HG02588 (cell line): ENCODE results near the gene DENND5A.
"Not testable (repeated sequence)": the region's sequence is repeated elsewhere in the genome, so short reads cannot be mapped to it uniquely, and the experiment has no call there.

Source experiments
- ATAC-seq: cut with Tn5 transposase; IDR thresholded peaks from one replicate; pipeline ENCODE4 v1.9.1; 2021; ENCODE audit warnings: mild to moderate bottlenecking, moderate library complexity; ENCODE audit not compliant: unreplicated experiment

DENND5A gene

DNA sequence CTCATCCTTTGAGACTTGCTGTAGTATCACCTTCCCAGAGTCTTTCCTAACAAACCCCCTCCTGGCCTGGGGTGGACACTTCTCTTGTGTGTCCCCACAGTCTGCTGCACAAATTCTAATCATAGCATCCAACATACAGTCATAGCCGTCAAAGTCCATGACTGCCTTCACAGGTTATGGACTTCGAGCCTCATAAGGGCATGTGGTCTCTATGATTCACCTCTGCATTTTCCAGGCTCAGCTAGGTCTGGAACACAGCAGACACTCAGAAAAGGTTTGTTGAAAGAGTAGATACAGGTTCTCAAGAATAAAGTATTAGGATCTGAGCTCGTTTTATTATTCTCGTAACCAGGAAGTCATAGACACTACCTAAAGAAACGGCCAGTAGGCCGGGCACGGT, 160.6 kb downstream of the DENND5A start:
- no peak for ATAC-seq

- ATAC-seq, result no peak
Measured at GRCh38 chr11:9103542-9104276, 161.4 kb downstream of the DENND5A start.

DNA sequence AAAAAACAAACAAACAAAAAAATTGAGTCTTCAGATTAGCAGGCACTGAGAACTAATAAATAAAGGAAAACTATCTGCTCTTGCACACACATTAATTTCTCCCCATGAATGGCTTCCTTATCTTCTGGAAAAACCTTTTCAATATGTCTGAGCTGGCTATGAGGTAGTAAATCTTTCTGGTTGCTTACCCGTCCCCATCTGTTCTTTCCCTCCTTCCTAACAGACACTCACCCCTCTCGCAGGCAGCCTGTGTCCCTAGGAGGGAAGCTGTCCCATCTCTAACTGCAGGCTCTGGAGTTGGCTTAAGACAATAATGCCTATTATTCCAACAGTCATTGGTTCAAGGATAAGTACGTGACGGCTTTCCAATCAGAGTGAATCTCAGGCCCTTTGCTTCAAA, 165.5 kb downstream of the DENND5A start:
- ATAC-seq, result no peak

- not testable (repeated sequence) for ATAC-seq
Measured at GRCh38 chr11:9098455-9098854, 166.7 kb downstream of the DENND5A start.

DNA sequence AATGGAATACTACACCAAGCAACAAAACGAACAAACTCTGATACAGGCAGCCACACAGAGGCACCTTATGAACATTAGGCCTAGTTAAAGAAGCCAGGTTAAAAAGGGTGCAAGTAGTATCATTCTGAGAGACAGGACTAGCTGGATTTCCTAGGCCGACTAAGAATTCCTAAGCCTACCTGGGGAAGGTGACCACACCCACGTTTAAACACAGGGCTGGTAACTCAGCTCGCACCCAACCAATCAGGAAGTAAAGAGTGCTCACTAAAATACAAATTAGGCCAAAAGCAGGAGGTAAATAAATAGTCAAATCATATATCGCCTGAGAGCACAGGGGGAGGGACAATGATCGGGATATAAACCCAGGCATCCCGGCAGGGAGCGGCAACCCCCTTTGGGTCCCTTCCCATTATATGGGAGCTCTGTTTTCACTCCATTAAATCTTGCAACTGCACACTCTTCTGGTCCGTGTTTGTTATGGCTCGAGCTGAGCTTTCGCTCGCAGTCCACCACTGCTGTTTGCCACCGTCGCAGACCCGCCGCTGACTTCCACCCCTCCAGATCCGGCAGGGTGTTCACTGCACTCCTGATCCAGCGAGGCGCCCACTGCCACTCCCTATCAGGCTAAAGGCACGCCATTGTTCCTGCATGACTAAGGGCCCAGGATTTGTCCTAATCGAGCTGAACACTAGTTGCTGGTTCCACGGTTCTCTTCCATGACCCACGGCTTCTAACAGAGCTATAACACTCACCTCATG, 167.8 kb downstream of the DENND5A start:
- ATAC-seq, result not testable (repeated sequence)

GRCh38 chr11:9096427-9096826, 168.7 kb downstream of the DENND5A start:
- no peak for ATAC-seq

DNA sequence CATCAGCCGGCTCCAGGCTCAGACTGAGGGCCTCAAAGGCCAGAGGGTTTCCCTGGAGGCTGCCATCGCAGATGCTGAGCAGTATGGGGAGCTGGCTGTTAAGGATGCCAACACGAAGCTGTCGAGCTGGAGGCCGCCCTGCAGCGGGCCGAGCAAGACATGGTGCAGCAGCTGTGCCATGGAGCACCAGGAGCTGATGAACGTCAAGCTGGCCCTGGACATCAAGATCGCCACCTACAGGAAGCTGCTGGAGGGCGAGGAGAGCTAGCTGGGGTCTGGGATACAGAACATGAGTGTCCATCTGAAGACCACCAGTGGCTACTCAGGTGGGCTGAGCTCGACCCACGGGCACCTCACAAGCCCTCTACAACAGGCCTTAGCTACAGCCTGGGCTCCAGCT, 169.7 kb downstream of the DENND5A start:
- ATAC-seq, result no peak

GRCh38 chr11:9094420-9094819, 170.7 kb downstream of the DENND5A start:
- no peak for ATAC-seq

DNA sequence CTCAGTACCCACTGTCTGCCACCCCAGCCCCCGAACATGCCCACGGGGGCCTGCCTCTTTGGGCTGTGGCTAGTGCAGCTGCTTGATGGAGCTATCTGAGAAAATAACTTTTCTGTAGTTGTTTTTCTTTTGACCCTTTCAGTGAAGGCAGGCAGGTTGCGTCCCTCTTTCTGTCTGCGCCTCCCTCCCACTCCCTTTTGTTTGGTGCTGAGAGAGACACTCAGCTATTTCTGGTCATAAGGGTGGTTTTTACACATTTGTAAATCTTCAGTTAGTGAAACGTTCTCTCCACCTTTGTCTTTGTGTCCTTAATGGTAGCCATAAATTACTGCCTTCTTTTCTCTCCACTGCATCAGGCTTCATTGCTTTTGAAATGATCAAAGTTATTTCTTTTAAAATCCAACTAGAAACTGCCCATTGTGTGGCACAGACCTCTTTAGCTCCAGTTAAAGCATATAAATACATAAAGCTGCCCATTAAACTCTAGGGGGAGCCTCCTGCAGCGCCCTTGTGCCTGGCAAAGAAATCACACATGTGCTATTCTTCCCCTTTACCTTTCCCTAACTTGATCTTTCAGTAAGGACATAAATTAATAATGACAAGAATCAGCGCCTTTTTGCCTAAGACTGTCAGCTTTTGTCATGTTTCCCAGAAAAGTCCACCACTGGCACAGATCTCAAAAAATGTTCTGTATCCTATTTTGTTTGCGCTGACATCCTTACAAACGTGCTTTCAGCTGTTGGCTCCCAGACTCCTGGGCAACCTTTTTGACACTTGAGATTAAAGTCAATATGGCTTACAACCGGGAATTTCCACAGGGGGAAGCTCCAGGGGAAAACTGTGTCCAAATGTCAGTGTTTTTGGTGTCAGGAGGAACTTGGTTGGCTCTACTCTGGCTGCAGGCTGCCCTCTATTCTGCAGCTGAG, 172.0 kb downstream of the DENND5A start:
- no peak for ATAC-seq

DNA sequence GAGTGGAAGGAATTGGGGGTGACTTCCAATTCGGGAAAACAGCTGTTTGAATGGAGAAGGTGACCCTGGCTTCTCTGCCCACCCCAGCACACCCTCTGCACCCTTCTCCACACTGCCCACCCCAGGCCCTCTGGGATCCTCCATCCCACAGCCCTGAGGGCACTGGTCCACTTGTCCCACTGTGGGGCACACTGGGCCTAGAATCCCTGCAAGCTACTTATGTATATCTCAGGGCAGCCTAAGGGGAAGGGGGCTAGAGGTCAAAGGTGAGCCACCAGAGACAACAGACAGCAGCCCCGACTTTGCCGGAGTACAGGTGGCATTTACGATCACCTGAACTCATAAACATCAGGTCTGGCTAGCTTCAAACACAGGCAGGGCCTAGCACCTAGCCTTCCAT, 173.1 kb downstream of the DENND5A start:
- no peak for ATAC-seq

DNA sequence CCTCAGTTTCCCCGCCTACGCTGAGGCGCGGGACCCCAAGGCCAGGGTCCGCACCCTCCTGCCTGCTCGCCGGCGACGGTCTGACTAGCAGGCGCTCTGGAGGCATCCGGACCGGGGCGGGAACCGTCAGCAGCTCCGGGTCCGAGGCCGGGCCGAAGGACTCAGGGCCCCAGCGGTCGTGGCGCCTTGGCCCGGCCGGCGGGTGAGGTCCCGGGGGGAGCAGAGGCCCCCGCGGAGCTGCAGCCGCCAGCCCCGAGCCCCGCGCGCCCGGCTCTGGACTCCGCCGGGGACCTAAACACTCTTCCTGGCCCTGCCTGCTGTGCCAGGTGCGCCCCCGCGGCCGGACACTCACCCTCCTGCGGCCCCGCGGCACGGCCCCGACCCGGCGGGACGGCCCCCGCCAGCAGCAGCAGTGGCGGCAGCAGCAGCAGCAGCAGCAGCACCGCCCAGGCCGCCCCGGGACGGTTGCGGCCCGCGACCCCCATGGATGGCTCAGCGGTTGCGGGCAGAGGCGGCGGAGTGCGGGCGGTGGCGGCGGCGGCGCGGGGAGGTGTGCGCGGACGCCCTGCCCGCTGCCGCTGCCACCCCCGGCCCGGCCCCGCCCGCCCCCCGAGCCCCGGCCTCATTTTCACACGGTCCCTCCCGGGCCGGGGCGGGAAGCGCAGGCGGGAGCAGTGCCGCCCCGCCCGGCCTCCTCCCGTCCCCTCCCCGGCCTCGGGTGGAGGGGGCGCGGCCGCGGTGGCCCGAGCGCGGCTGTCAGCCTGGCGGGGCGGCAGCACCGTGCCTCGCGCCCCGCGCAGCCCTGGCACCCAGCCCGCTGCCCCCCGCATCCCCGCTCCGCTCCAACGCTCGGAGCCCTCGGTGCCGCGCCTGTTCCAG, 173.9 kb downstream of the DENND5A start, which contains the start of gene SCUBE2:
SCUBE2 (minus strand) TSS at position 556 of the 879 bp plus-strand sequence; CDS start at position 485, 71 bp downstream.
- no peak for ATAC-seq

- ATAC-seq, result no peak
Measured at GRCh38 chr11:9090488-9091043, 174.6 kb downstream of the DENND5A start.

DNA sequence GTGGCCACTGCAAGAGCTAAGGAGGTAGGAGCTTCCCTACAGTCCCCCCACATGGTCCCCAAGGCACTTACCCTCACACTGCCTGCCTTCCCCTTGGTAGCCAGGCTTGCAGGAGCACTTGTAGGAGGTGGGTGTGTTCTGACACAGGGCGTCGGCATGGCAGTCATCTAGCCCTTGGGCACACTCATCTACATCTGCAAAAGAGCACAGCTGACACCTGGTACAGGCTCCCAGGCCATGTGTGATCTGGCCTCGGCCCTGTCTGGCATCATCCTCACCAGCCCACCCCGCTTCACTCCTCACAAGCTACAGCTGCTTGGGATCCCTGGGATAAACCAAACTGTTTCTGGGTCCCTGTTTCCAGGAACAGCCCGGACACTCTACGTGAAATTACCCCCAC, 175.5 kb downstream of the DENND5A start:
- ATAC-seq, result no peak

DNA sequence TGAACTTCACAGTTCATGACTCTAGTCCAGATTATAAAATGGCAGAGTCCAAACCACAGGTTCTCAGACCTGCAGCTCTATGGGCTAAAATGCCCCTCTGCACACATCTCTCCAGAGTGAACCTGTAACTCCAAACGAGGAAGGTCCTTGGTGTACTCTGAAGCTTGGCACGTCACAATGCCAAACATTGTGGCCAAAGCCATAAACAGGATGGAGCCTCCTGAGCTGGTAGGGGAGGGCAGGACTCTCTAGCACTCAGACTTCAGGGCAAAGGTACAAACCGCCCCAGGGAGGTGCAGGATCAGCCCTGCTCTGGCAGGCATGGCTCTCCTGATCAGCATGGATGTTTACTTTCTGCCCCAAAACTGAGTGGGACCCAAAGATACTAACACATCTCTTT, 176.1 kb downstream of the DENND5A start:
- ATAC-seq, result no peak
